Measurements from ENCODE around the gene RNF112. TPM values are rescaled to one million over a fixed set of nuclear protein-coding genes. Genes with fewer than 3 reads are reported as not detected.

The RNF112 gene
- total and polyA plus RNA-seq, 2 of the 13 experiments (the other 11 are each of a cell fraction or from before 2014, with no cell fraction given) = 0.05 TPM; not detected in 1

- intact Hi-C loops (cut with micrococcal nuclease; ENCODE audit: unreplicated experiment) = no loop called here
- Histone ChIP-seq H3K9ac (ENCODE audit: insufficient read depth, low read depth, low read length) (no peak overlapping the region), H2AFZ (ENCODE audit: low read length) (no peak overlapping the region), H3K4me2 (ENCODE audit: low read depth, low read length) (no peak overlapping the region), H3K79me2 (ENCODE audit: insufficient read depth, low read length) (no peaks in the 10 kb centered on the region), H3K36me3 (replicated peaks in 1 of 2; ENCODE audit: control insufficient read depth in 1 of 2, insufficient read depth in 2 of 2, low read length in 2 of 2) (no peaks in the 10 kb centered on the region), H3K4me3 (replicated peaks in 1 of 3; ENCODE audit: insufficient read depth in 1 of 3, low read depth in 2 of 3, low read length in 3 of 3) (no peak overlapping the region), H3K9me3 (ENCODE audit: low read length) (no peaks in the 10 kb centered on the region), H3K27ac (ENCODE audit: extremely low read length, insufficient read depth, low read length) (no peak overlapping the region), H4K20me1 (ENCODE audit: insufficient read depth, low read length) (no peaks in the 10 kb centered on the region), H3K4me1 (ENCODE audit: insufficient read depth, low read length) (no peaks in the 10 kb centered on the region), H3K27me3 (ENCODE audit: control insufficient read depth in 1 of 2, insufficient read depth in 2 of 2, low read length in 2 of 2) (peaks cover 3% of the 10 kb centered on the region in 2 experiments; a peak in 2 of 5 replicates)
- DNase-seq (ENCODE audit: low spot score) = no peak
- TF ChIP-seq RXRB (CRISPR knock-in tag; IDR thresholded peaks at IDR 0.05; ENCODE audit: borderline replicate concordance) (no peak), ATRX (CRISPR knock-in tag; IDR thresholded peaks at IDR 0.05; ENCODE audit: borderline replicate concordance) (no peak), ZNF367 (CRISPR knock-in tag; IDR thresholded peaks at IDR 0.05; ENCODE audit: borderline replicate concordance) (no peak)
- WGBS (ENCODE audit: low lambda C conversion rate) = 0% methylated on average over 1 of the region's 1 CpG
- in situ Hi-C loops (cut with HindIII; ENCODE audit: extremely low pct_ligation_motif_present, low pct_unique_long_range_greater_than_20kb) = no loop called here
- BruUV-seq (replicated peaks) = no TSS peak
- no peak for FAIRE-seq
- CTCF ChIA-PET (ENCODE audit: low intra/inter-chr PET ratio, low total read pairs) = no interaction called here
- POLR2A ChIA-PET = no interaction called here
- ATAC-seq = no peak
These were observed 6.8 kb upstream of the RNF112 start for GRCh38 chr17:19404264-19404663.

- no peaks in the 10 kb centered on the region for H4K20me1 ChIP-seq (ENCODE audit: insufficient read depth, low read length)
- H3K27ac ChIP-seq (ENCODE audit: extremely low read length, insufficient read depth, low read length) = no peak overlapping the region
- H2AFZ ChIP-seq (ENCODE audit: low read length) = no peak overlapping the region
- DNase-seq (ENCODE audit: low spot score) = no peak
- TF ChIP-seq MAFF (IDR thresholded peaks at IDR 0.05; ENCODE audit: low read depth, low read length) (no peak), ZNF775 (CRISPR knock-in tag; IDR thresholded peaks at IDR 0.05; ENCODE audit: borderline replicate concordance) (no peak), FIP1L1 (IDR thresholded peaks at IDR 0.05; ENCODE audit: borderline replicate concordance, insufficient read depth, low read depth, low read length) (no peak), SMC3 (IDR thresholded peaks at IDR 0.05; ENCODE audit: low read length) (no peak), ZNF670 (CRISPR knock-in tag; IDR thresholded peaks at IDR 0.05; ENCODE audit: borderline replicate concordance) (no peak), ZNF572 (CRISPR knock-in tag; IDR thresholded peaks at IDR 0.05) (no peak), ZNF639 (CRISPR knock-in tag; conservative IDR thresholded peaks at IDR 0.05) (no peak), SRSF9 (IDR thresholded peaks at IDR 0.05; ENCODE audit: borderline replicate concordance, insufficient read depth, low read depth, low read length, poor library complexity, severe bottlenecking) (no peak)
- no peak for FAIRE-seq
- no peak for ATAC-seq
- no peaks in the 10 kb centered on the region for H3K79me2 ChIP-seq (ENCODE audit: insufficient read depth, low read length)
- no TSS peak for BruUV-seq (replicated peaks)
- no peak overlapping the region for H3K9ac ChIP-seq (ENCODE audit: insufficient read depth, low read depth, low read length)
- no peak overlapping the region for H3K4me2 ChIP-seq (ENCODE audit: low read depth, low read length)
- intact Hi-C loops (cut with micrococcal nuclease; ENCODE audit: unreplicated experiment) = no loop called here
- in situ Hi-C loops (cut with HindIII; ENCODE audit: extremely low pct_ligation_motif_present, low pct_unique_long_range_greater_than_20kb) = no loop called here
- H3K36me3 ChIP-seq (replicated peaks in 1 of 2; ENCODE audit: control insufficient read depth in 1 of 2, insufficient read depth in 2 of 2, low read length in 2 of 2) = no peaks in the 10 kb centered on the region
- H3K4me3 ChIP-seq (replicated peaks in 1 of 3; ENCODE audit: insufficient read depth in 1 of 3, low read depth in 2 of 3, low read length in 3 of 3) = no peak overlapping the region
- ChIA-PET POLR2A (no interaction called here), CTCF (ENCODE audit: low intra/inter-chr PET ratio, low total read pairs) (no interaction called here)
- no peaks in the 10 kb centered on the region for H3K9me3 ChIP-seq (ENCODE audit: low read length)
- peaks cover 7 to 11% of the 10 kb centered on the region in 2 experiments; a peak in 3 of 5 replicates for H3K27me3 ChIP-seq (ENCODE audit: control insufficient read depth in 1 of 2, insufficient read depth in 2 of 2, low read length in 2 of 2)
- 59% methylated on average over 5 of the region's 5 CpGs for WGBS (ENCODE audit: low lambda C conversion rate)
- no peaks in the 10 kb centered on the region for H3K4me1 ChIP-seq (ENCODE audit: insufficient read depth, low read length)
These were observed 5.9 kb upstream of the RNF112 start for GRCh38 chr17:19405114-19405513.

Measured in HepG2 (cell line).